ENCODE measurements around the gene RUNX3.

- no peak for TF ChIP-seq CTCF (IDR thresholded peaks at IDR 0.05)
- TF ChIP-seq POLR2A (IDR thresholded peaks at IDR 0.05) = no peak
Measured at GRCh38 chr1:24941564-24941963, 11.5 kb upstream of the RUNX3 start.

Data from thyroid gland (tissue), 4 donors.